HG02943 (cell line): ENCODE measurements around the gene SLC17A8.
"Not testable (repeated sequence)": the region's sequence is repeated elsewhere in the genome, so short reads cannot be mapped to it uniquely, and the experiment has no call there.

ENCODE experiments used
- ATAC-seq: cut with Tn5 transposase; IDR thresholded peaks from one replicate; pipeline ENCODE4 v1.9.1; 2021; ENCODE audit warnings: mild to moderate bottlenecking, low read depth, moderate library complexity; ENCODE audit not compliant: unreplicated experiment

Gene SLC17A8

DNA sequence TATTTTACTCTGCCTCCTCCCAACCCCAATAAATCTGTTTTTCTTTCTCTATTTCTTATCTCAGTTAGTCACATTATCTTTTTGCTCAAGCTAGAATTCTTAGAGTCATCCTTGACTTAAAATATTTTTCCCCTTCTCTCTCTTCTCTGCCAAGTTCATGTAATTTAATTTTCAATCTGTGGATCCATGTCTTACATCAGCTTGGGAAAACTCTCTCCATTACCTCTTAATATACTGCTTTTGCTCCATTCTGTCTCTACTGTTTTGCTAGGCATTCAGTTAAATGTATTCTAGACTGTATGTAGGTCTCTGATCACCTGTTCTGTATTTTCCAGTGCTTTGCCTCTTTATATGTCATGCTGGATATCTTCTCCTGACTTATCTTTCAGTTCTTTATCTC lies 65.8 kb downstream of the SLC17A8 start:
- ATAC-seq: no peak

- ATAC-seq: no peak
Measured at GRCh38 chr12:100426145-100426544, 69.3 kb downstream of the SLC17A8 start.

GRCh38 chr12:100427078-100427477 lies 70.2 kb downstream of the SLC17A8 start:
- no peak for ATAC-seq

DNA sequence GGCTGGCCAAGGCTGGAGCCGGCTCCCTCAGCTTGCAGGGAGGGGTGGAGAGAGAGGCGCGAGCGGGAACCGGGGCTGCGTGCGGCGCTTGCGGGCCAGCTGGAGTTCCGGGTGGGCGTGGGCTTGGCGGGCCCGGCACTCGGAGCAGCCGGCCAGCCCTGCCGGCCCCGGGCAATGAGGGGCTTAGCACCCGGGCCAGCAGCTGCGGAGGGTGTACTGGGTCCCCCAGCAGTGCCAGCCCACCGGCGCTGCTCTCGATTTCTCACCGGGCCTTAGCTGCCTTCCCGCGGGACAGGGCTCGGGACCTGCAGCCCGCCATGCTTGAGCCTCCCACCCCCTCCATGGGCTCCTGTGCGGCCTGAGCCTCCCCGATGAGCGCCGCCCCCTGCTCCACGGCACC lies 73.4 kb downstream of the SLC17A8 start:
- not testable (repeated sequence) for ATAC-seq

DNA sequence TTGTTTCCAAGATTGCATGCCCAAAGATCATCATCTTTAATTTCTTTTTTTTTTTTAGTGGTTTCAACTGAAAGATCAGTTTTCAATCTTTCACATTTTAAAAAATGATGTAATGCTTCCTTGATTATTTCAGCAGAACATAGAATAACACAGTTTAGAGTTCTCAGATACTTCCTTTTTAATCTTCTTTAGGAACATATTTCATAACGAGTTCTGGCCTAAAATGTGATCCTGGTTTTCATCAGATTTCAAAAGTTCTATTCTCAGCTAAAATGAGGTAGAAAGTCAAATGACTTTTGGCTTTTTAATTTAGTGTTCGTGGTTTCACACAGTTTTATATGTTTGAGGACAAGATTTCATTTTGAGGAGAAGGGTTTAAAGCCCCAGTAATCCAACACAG lies 76.8 kb downstream of the SLC17A8 start:
- ATAC-seq: no peak

GRCh38 chr12:100434177-100434576 lies 77.3 kb downstream of the SLC17A8 start:
- no peak for ATAC-seq

- ATAC-seq: no peak
Measured at GRCh38 chr12:100435957-100436356, 79.1 kb downstream of the SLC17A8 start.

GRCh38 chr12:100437038-100437841 lies 80.4 kb downstream of the SLC17A8 start:
- no peak for ATAC-seq

GRCh38 chr12:100439797-100440196 lies 82.9 kb downstream of the SLC17A8 start:
- ATAC-seq: no peak

GRCh38 chr12:100442403-100442802 lies 85.5 kb downstream of the SLC17A8 start:
- no peak for ATAC-seq

GRCh38 chr12:100443434-100443833 lies 86.6 kb downstream of the SLC17A8 start:
- no peak for ATAC-seq

DNA sequence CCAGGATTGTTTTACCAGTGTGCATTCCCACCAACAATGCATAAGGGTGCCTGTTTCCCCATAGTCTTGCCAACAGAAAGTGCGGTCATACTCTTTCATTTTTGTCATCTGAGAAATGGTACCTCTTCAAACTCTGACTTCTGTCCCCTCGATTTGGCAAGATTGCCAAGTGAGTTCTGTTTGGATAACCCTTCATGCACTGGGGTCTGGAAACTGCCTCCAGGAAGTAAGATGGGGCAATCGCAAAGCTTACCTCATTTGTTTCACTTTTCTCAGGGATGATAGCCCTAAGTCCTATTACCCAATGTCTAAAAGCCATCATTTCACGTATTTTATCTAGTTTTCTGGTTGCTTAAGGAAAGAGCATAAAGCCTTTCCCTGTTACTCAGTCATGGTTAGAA lies 88.2 kb downstream of the SLC17A8 start:
- no peak for ATAC-seq

DNA sequence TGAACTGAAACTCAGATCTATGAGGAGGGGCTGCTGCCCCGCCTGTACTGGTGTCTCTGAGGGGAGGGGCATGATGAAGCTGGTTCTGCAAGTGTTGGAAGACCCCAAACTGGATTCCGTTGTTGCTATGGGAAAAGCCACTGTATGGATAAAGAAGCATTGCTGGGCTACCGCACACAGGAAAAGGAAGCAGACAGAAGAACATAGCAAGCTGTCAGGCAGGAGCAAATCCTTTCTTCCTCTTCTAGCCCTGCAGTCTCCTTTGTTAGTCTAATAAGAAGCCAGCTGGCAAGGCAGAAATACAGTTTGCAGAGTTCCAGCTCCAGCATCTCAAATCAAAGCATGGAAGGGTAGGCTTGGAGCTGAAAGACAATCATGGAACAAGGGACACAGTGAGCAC lies 90.5 kb downstream of the SLC17A8 start:
- no peak for ATAC-seq

GRCh38 chr12:100448656-100449055 lies 91.8 kb downstream of the SLC17A8 start:
- ATAC-seq: no peak

DNA sequence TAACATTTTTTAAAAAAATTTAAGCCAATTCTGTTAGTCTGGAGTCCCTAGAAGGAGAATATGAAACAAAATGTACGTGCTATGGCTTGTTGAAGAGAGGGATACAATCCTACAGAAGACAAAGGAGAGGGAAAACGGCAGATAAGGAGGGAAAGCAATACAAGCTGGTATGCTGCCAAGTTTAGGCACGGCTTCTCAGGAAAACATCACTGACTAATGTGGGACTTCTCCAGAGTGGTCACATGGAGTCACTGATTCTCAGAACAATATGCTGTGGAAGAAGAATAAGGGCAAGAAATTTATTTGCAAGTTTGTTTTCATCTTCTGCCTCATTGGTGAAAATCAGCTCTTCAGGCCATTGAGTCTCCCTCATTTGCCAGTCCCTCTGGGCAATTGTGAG lies 93.9 kb downstream of the SLC17A8 start:
- ATAC-seq: no peak

DNA sequence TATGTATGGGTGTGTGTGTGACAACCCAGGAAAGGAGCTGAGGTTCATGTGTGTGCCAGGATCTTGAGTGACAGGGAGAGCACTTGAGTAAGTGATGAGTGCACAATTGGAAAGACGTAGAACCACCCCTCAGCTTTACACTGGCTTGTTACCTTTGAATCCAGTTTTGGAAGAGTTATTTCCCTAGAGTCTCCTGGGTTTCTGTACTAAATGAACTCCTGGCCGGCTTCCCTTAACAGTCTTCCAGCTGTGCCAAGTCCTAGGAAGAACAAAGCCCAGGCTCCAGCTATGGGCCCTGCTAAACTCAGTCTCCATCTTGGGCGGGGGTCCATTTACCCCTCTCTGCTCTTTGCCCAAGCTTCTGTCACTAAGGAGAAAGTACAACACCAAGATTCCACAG lies 97.1 kb downstream of the SLC17A8 start:
- ATAC-seq: no peak

DNA sequence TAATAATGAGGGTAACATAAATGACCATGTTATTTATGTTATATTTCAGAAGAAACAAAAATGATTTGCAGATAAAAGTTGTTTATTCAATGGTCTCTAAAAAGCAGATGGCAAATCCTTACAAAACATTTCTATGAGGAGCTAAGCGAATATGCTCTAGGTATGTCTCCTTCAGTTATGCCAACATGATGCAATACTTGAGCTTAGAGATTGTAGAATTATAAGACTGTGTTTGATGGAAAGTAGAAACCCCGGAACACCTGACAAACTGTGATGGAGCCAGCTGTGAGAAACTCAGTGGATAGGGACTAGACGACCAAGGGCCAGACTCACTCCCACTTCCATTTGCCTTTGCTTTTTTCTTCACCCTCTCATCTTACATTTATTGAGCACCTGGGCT lies 99.0 kb downstream of the SLC17A8 start:
- no peak for ATAC-seq

GRCh38 chr12:100458191-100458590 lies 101.3 kb downstream of the SLC17A8 start:
- no peak for ATAC-seq

DNA sequence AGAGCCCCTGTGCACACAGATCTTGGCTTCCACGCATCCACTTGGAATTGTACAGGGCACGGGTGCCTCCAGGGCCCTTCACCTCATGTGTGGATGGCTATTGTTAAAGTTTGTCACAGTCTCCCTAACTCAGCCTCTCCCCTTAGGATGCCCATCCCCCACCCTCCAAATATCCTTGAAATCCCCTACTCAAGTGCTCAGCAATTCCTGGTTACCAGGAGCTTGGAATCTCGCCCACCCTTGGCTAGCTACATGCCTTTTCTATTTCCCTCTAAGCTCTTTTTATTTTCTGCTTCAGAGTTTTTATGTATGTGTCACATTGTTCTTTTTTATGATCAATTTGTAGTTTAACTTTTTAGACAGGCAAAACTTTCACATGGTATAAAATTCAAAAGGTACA lies 103.8 kb downstream of the SLC17A8 start:
- no peak for ATAC-seq

- no peak for ATAC-seq
Measured at GRCh38 chr12:100461330-100461973, 104.6 kb downstream of the SLC17A8 start.

GRCh38 chr12:100463661-100464060 lies 106.8 kb downstream of the SLC17A8 start:
- no peak for ATAC-seq

GRCh38 chr12:100464529-100464928 lies 107.7 kb downstream of the SLC17A8 start:
- ATAC-seq: no peak
